Dermis microvascular lymphatic vessel endothelial cell (primary cell): ENCODE data around the gene POLR1C. TPM values are rescaled to one million over a fixed set of nuclear protein-coding genes. Genes with fewer than 3 reads are reported as not detected.
A peak's percentile ranks its signal among the peaks of the same experiment; 100 is the strongest.
"Not testable (repeated sequence)": the region's sequence is repeated elsewhere in the genome, so short reads cannot be mapped to it uniquely, and the experiment has no call there.

ENCODE experiments used
- DNase-seq, 2 donors: peaks; one replicate each; pipeline versions ENCODE4 v3.0.0 to v3.0.0-alpha.2; 2010; ENCODE audit warnings: low read depth in 2 of 2
- total RNA-seq: library from RNA; depleted of rRNA; stranded (reverse); fragments of >200 nt; gene quantifications from 2 replicates; pipeline ENCODE4 v1.2.1, GENCODE V29; 2014

Gene POLR1C
- total RNA-seq, 1 donor from 2014 or later: 31.7 TPM

DNA sequence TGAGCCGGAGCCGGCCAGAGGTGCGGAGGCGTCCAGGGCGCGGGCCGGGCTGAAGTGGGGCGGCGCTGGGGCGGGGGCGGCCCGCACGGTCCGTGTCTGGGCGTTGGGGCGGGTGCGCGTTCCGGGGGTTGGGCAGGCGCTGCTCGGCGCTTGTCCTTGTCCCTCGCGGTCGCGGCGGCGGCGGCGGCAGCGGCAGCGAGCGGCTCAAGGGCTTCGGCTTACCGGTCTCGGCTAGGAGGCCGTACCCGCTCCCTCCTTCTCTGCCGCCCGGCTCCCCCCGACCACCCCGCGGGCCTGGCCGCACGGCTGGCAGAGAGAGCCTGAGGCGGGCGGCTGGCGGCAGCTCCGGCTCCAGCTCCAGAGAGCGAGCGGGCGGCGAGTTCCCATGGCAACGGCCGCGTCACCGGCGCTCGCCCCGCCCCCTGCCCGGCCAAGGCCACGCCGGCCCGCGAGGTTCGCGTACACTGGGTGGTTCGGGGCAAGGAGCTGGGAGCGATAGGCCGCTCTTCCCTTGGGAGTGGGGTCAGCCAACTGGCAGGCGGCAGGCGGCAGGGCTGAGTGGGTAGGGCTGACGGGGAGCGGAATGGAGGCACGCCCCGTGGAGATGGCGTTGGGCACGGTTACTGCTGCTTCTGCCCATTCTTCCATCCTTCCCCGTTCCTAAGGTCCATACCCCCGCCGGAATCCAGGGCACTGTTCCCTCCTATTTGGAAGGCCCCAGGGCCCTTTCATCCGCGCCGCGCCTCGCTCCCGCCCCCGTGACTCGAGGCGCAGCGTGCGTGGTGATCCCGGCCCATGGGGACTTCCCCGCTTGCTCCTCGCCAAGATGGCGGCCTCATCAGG, 6.7 kb upstream of the POLR1C start, which contains the start of gene LRRC73:
Gene LRRC73 (minus strand): TSS at position 363 of the 843 bp plus-strand sequence. CDS start 561 bp downstream, outside the sequence.
- peak; percentile 52 to 81 for DNase-seq

DNA sequence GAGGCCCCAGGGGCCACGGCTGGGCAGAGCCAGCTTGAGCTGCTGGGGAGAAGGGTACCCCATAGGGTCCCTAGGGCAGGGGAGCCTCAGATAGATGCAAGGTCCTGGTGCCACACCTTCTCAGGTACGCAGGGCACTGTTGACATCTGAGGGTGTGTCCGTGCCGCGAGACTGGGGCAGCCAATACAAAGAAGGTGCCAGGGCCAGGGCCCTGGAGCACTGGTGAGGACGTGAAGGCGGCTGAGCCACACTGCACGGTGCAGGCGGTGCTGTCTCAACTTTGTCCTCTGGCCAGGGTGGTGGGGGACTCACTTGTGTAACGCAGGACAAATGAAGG, 6.1 kb upstream of the POLR1C start:
- DNase-seq: no peak

DNA sequence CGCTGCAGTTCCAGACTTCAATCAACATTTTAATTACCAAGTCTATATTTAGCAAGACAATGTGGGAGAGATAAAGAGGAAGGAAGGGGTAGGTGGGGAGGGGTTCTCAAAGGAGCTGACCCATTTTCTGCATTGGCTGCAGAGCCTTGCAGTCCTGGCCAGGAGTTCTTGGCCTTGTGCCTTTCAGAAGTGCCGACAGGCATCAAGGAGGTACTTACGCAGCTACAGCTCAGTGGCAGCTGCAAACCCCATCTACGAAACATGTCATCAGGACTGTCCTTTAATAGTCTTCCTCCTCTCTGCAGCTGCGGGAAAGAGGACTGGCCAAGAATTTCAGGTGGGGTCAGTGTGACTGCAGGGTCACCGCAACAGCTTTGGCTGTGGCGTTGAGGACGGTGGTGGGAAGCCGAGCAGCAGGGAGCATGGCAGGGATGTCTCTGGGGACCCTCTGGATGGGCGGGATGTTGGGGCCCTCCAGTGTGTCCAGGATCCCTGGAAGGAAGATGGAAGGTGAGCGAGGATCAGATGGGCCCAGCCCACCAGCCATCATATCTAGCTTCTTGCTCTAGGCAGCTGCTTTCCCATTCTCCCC, 5.0 kb upstream of the POLR1C start:
- no peak for DNase-seq

DNA sequence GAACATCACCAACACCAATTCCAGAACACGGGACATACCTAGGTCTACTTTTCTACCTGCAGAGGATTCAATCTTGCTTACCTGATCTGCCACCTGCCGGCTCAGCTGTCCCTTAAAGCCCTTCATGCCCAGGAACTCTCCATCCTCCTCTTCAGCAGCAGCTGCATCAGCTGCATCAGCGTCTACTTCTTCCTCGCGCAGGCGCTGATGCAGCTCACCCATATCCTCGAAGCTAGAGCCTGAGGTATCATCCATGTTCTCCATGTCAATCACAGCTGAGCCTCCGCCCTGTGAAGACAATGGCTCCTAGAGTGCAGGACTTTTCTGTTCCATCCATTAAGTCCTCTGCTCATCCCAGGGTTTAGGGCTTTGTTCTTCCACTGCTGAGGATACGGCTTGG, 1.1 kb upstream of the POLR1C start:
- no peak for DNase-seq

GRCh38 chr6:43516367-43516696, 557 bp upstream of the POLR1C start:
- no peak for DNase-seq

GRCh38 chr6:43517505-43518357, 842 bp downstream of the POLR1C start:
- no peak for DNase-seq

DNA sequence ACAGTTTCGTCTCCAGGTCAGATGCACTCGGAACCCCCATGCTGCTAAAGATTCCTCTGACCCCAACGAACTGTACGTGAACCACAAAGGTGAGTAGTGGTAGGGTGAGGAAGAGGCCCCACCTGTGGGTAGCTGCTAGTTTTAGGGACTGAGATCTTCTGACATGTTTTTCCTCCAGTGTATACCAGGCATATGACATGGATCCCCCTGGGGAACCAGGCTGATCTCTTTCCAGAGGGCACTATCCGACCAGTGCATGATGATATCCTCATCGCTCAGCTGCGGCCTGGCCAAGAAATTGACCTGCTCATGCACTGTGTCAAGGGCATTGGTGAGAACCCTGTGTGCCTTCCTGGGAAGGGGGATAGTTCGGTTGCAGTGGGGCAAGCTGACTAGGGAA, 3.2 kb downstream of the POLR1C start:
- no peak for DNase-seq

GRCh38 chr6:43521836-43522235, 4.9 kb downstream of the POLR1C start:
- peak in 1 of 2 donors; percentile 9 for DNase-seq

GRCh38 chr6:43522547-43523261, 5.8 kb downstream of the POLR1C start:
- DNase-seq: no peak

DNA sequence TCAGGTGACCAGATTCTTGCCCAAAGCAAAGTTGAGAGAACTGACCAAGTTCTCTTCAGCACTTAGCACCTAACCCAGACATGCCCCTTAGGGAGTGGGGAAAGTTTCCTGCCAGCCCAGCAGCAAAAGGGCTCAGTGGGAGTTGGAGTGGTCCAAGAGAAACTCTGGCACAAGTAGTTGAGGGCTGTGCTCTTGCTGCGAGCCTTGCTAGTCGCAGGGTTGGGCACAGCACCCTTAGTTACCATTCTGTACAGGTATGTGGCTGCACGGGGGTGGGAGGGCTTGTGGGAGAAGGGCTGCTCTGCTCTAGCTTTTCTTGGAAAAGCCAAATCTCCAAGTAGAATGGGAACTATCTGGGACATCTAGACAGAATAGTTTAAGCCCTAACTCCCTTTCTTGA, 6.4 kb downstream of the POLR1C start:
- DNase-seq: no peak

- no peak for DNase-seq
Measured at GRCh38 chr6:43524483-43524961, 7.6 kb downstream of the POLR1C start.

DNA sequence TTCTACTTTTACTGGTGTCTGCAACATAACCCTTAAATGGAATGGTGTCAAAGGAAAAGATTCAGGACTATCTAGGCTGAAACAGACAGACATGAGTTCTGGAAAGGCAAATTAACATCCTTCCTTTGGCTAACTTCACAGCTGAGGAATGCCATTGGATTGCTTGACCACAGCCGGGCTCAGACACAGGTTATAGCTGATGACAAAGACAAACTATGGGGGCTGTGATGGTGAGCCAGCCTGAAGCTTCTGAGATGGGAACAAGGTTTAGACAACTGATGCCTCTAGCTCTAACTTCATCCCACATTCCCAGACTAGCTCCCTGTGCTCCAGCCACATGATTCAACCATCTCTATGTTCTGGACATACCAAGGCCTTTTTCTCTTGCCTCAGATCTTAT, 15.3 kb downstream of the POLR1C start:
- DNase-seq: no peak

- not testable (repeated sequence) for DNase-seq
Measured at GRCh38 chr6:43538986-43539385, 22.1 kb downstream of the POLR1C start.

DNA sequence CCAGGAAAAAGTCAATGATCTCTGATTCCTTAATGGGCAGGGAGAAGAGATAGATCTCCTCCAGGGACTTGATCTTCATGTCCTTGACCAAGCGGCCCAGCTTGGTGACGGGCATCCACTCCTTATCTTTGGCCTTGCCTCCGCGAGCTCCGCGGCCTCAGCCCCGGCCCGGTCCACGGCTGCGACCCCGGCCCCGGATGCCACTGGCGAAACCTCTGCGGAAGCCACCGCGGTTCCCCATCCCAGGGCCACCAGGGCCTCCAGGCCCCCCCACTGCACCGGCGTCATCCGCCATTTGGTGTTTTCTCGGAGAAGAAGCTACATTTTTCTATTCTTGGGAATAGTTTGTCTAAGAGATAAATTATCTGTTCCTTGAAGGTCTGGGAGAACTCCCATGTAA, 22.5 kb downstream of the POLR1C start:
- DNase-seq: not testable (repeated sequence)

- DNase-seq: no peak
Measured at GRCh38 chr6:43540507-43540906, 23.6 kb downstream of the POLR1C start.

- no peak for DNase-seq
Measured at GRCh38 chr6:43541774-43542471, 25.0 kb downstream of the POLR1C start.

DNA sequence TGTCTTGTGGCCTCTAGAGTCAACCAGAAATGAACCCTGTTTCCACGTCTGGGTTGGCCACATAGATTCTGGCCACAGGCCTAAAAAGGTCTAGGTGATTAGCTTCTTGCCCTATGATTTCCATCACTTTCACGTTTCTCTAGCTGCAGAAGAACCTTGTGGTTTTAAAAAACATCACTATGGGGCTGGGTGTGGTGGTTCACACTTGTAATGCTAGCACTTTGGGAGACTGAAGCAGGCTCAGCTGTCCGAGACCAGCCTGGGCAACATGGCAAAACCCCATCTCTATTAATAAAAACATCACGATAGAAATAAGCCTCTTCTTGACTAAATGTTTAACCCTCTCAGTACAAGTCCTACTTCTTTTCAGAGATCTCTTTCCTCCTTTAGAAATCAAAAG, 27.6 kb downstream of the POLR1C start:
- DNase-seq: no peak

GRCh38 chr6:43547222-43547621, 30.3 kb downstream of the POLR1C start:
- no peak for DNase-seq

- not testable (repeated sequence) for DNase-seq
Measured at GRCh38 chr6:43557620-43558019, 40.7 kb downstream of the POLR1C start.

GRCh38 chr6:43559328-43559727, 42.4 kb downstream of the POLR1C start:
- no peak for DNase-seq

DNA sequence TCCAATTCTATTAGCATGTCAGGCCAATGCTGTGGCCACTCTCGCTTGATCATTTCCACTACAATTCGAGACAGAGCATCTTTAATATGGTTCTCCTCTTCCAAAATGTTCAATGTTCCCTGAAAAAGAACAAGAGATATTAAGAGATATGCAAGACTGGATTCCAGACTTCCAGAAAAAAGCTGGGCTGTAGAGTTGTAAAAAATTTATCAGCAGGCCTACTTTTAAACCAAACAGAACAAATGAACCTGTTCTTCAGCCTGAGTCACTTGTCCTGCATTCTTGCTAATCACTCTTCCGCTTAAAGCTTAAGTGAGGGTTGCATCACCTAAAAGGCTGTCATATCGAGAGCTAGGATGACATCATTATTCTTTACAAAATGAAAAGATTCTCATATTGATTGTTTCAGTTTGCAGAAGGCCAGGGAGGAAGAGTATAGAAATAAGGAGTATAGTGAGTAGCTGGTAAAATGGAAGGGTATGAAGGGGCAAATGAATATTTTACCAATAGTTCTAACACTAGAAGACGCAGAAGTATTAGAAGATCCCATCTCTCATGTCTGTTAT, 54.1 kb downstream of the POLR1C start:
- DNase-seq: no peak
